ENCODE results near the gene CDKAL1. TPM values are rescaled to one million over a fixed set of nuclear protein-coding genes. Genes with fewer than 3 reads are reported as not detected.

The CDKAL1 gene
- total RNA-seq, 4 donors from 2014 or later = 10.1 to 22.0 (median 12.5) TPM

- no peak for DNase-seq (ENCODE audit: low spot score in 2 of 2)
- no peaks in the 10 kb centered on the region for H3K27me3 ChIP-seq
- H3K27ac ChIP-seq = no peak overlapping the region
- TF ChIP-seq CTCF (IDR thresholded peaks at IDR 0.05) = no peak
- no peak for TF ChIP-seq POLR2A (IDR thresholded peaks at IDR 0.05)
- TF ChIP-seq EP300 (IDR thresholded peaks at IDR 0.05) = no peak
- no peak for TF ChIP-seq POLR2AphosphoS5 (IDR thresholded peaks at IDR 0.05)
- H3K4me3 ChIP-seq = no peak overlapping the region
- H3K36me3 ChIP-seq = no peaks in the 10 kb centered on the region
- H3K9me3 ChIP-seq = peaks cover 5% of the 10 kb centered on the region
- 85% methylated on average over 2 of the region's 2 CpGs for WGBS
- peaks cover 4% of the 10 kb centered on the region for H3K4me1 ChIP-seq
Measured at GRCh38 chr6:21273451-21273850, 739.2 kb downstream of the CDKAL1 start.

- H3K27ac ChIP-seq = no peak overlapping the region
- peaks cover 4% of the 10 kb centered on the region for H3K4me1 ChIP-seq
- H3K4me3 ChIP-seq = no peak overlapping the region
- peaks cover 5% of the 10 kb centered on the region for H3K9me3 ChIP-seq
- 87% methylated on average over 6 of the region's 6 CpGs for WGBS
- TF ChIP-seq EP300 (IDR thresholded peaks at IDR 0.05) (no peak), POLR2A (IDR thresholded peaks at IDR 0.05) (no peak), POLR2AphosphoS5 (IDR thresholded peaks at IDR 0.05) (no peak), CTCF (IDR thresholded peaks at IDR 0.05) (no peak)
- no peak for DNase-seq (ENCODE audit: low spot score in 2 of 2)
- H3K36me3 ChIP-seq = no peaks in the 10 kb centered on the region
- H3K27me3 ChIP-seq = no peaks in the 10 kb centered on the region
Measured at GRCh38 chr6:21274851-21275250, 740.6 kb downstream of the CDKAL1 start.

- no peak overlapping the region for H3K4me3 ChIP-seq
- H3K9me3 ChIP-seq = peaks cover 5% of the 10 kb centered on the region
- TF ChIP-seq CTCF (IDR thresholded peaks at IDR 0.05) = no peak
- H3K36me3 ChIP-seq = no peaks in the 10 kb centered on the region
- peaks cover 4% of the 10 kb centered on the region for H3K4me1 ChIP-seq
- DNase-seq (ENCODE audit: low spot score in 2 of 2) = no peak
- 72% methylated on average over 7 of the region's 7 CpGs for WGBS
- H3K27ac ChIP-seq = no peak overlapping the region
- no peaks in the 10 kb centered on the region for H3K27me3 ChIP-seq
Measured at GRCh38 chr6:21277601-21278374, 743.5 kb downstream of the CDKAL1 start.

- DNase-seq (ENCODE audit: low spot score in 2 of 2) = no peak
- H3K4me1 ChIP-seq = peaks cover 4% of the 10 kb centered on the region
- no peak overlapping the region for H3K27ac ChIP-seq
- H3K36me3 ChIP-seq = no peaks in the 10 kb centered on the region
- H3K27me3 ChIP-seq = no peaks in the 10 kb centered on the region
- WGBS = 58% methylated on average over 4 of the region's 4 CpGs
- TF ChIP-seq EP300 (IDR thresholded peaks at IDR 0.05) (no peak), POLR2A (IDR thresholded peaks at IDR 0.05) (no peak), POLR2AphosphoS5 (IDR thresholded peaks at IDR 0.05) (no peak), CTCF (IDR thresholded peaks at IDR 0.05) (no peak)
- H3K9me3 ChIP-seq = peaks cover 2% of the 10 kb centered on the region
- H3K4me3 ChIP-seq = no peak overlapping the region
Measured at GRCh38 chr6:21278375-21278745, 744.1 kb downstream of the CDKAL1 start.

GRCh38 chr6:21279619-21280018 lies 745.4 kb downstream of the CDKAL1 start:
- Histone ChIP-seq H3K36me3 (no peaks in the 10 kb centered on the region), H3K9me3 (no peaks in the 10 kb centered on the region), H3K4me1 (peaks cover 4% of the 10 kb centered on the region), H3K4me3 (no peak overlapping the region), H3K27me3 (no peaks in the 10 kb centered on the region), H3K27ac (no peak overlapping the region)
- 99% methylated on average over 5 of the region's 5 CpGs for WGBS
- DNase-seq (ENCODE audit: low spot score in 2 of 2) = no peak
- TF ChIP-seq POLR2A (IDR thresholded peaks at IDR 0.05) (no peak), EP300 (IDR thresholded peaks at IDR 0.05) (no peak), CTCF (IDR thresholded peaks at IDR 0.05) (no peak), POLR2AphosphoS5 (IDR thresholded peaks at IDR 0.05) (no peak)
